HL-60/S4 (cell line): ENCODE results near the gene MYO7B.

Experiments
- in situ Hi-C: fragments of 300-500 bp; cut with MboI; formaldehyde crosslinking; loops from 2 replicates; pipeline ENCODE4 v1.14.3; 2022; ENCODE audit warnings: low sequenced_read_pairs

Gene MYO7B

GRCh38 chr2:127623388-127624319, 88.2 kb downstream of the MYO7B start:
- in situ Hi-C loops = no loop called here

DNA sequence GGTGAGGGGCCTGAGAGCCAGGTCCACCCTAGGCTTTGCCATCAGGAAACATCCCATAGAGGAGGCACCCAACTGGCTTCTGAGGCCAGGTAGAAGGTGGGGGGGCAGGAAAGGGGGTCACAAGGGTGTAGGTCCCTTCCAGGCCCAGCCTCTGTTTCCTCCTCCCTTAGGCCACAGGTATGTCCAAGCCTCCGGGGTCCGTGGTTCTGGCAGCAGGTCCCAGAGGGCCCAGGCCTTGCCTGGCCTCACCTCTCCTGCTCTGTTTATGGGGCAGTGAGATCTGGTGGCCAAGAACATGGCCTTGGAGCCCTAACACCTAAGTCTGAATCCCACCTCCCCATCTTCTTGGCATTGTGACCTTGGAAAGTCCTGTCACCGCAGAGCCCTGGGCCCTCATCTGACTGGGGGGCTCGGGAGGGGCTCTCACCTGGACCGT, 88.9 kb downstream of the MYO7B start:
- in situ Hi-C loops = no loop called here

DNA sequence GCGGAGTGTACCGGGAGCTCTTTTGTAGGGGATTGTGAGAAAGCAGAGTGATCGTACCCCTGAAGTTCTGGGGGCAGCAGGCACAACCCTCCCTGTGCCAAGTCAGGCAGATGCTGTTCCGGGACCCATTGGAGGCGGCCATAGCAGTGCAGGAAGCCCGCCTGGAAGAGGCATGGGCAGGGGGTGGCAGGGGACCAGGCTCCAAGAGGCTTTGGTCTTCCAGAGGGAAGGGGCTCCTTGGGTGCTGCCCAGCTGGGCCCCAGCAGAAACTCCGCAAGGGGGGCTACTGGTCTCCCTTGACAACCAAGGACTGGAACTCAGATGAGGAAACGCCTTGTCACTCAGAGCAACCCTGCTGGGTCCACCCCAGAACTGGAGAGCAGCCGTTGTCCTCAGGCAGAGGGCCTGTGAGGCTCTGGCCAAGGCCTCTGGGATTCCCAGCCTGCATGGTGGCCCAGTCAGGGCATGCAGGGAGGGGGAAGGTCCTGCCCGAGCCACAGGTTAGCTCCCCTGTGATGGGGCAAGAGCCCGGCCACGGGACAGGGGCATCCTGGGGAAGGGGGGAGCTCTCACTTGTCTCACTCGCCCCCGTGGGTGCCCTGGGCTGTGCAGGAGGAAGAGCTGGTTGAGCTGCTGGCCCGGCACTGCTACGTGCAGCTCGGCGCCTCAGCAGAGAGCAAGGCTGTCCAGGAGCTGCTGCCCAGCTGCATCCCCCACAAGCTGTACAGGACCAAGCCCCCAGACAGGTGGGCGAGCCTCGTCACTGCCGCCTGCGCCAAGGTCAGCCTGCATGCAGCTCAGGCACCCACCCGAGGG, 89.5 kb downstream of the MYO7B start:
- in situ Hi-C loops = no loop called here

DNA sequence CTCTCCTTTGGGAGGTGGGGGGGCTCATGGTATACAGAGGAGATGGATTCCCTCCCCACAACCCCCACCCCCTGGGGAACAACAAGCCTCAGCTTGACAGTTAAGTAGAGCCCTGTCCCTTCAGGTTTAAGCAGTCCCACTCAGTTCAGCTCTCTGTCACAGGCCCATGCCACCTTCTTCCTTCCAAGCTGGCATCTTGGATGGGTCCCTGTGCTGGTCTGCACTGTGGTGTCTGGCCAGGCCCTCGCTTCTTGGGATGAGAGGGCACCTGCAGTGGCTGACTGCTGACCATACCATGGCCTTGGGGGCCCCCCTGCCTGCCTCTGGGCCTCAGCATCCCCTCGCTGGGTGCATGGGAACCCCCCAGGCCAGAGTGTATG, 90.1 kb downstream of the MYO7B start:
- in situ Hi-C loops = no loop called here

- in situ Hi-C loops = no loop called here
Observed at GRCh38 chr2:127626175-127626574, 90.7 kb downstream of the MYO7B start.

GRCh38 chr2:127626917-127627739, 91.6 kb downstream of the MYO7B start:
- in situ Hi-C loops = no loop called here

- in situ Hi-C loops = no loop called here
Observed at GRCh38 chr2:127627740-127628571, 92.5 kb downstream of the MYO7B start.

- in situ Hi-C loops = no loop called here
Observed at GRCh38 chr2:127628767-127629614, 93.5 kb downstream of the MYO7B start.

DNA sequence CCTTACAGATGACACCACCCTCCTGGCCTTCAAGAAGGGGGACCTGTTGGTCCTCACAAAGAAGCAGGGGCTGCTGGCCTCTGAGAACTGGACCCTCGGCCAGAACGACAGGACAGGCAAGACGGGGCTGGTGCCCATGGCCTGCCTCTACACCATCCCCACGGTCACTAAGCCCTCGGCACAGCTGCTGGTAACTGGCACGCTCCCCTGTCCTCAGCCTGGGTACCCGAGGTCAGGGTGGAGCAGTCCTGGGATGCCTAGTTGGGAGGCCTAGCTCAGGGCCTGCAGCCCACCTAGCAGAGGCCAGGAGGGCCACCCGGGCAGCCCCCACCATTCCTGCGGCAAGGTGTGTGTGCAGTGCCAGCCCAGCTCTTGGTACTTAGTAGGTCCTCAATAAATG, 94.2 kb downstream of the MYO7B start:
- in situ Hi-C loops = no loop called here

DNA sequence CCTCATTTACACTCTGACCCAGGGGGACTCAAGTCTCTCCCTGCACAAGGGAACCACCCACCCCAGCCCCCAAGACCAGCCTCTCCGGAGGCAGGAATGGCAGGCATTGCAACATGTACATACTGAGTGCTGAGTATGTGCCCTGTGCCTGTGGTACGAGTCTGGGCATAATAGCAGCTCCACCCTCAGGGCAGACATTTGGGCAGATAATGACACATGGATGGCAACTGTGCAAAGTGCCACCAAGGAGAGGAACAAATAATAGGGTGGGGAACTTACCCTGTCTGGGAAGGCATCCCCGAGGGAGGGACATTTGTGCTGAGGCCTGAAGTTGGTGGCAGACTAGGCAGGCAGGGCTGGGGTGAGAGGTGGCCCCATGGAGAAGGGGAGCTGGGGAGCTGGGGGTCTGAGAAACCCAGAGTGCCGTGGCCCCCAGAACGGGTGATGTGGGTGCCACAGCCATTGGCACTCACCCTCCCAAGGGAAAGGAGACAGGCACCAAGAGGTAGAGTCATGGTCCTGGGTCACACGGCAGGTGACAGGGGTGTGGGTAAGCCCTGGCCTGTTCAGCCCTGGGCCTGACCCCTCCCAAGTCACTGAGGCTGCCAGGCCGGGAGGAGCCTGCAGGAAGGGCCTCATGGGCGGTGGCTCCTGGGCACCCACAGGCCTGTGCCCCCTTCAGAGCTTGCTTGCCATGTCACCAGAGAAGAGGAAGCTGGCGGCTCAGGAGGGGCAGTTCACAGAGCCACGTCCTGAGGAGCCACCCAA, 94.8 kb downstream of the MYO7B start:
- in situ Hi-C loops = no loop called here

GRCh38 chr2:127630864-127631540, 95.5 kb downstream of the MYO7B start:
- in situ Hi-C loops = no loop called here

GRCh38 chr2:127631541-127631996, 96.1 kb downstream of the MYO7B start:
- in situ Hi-C loops = no loop called here

DNA sequence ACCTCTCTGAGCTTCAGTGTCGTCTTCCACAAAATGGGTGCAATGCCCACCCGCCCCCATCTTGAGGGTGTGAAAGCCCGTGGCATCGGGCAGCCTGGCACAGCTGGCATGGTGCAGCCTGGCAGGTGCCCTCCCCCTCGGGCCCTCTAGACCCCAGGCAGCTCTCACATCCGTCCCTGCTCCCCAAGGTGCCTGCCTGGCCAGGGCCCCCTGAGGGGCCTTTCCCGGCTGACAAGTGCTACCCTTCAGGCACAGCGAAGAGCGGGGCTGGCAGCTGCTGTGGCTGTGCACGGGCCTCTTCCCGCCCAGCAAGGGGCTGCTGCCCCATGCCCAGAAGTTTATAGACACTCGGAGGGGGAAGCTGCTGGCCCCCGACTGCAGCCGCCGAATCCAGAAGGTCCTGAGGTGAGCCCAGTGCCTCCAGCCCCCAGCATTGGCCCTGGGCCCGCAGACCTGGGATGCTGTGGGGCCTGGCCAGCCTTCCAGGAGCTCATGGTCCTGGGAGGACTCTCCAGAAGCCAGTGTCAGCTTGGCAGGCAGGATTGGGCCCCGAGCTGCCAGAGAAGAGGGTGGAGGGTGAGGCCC, 96.6 kb downstream of the MYO7B start:
- in situ Hi-C loops = no loop called here

- in situ Hi-C loops = no loop called here
Observed at GRCh38 chr2:127632592-127633489, 97.4 kb downstream of the MYO7B start.

DNA sequence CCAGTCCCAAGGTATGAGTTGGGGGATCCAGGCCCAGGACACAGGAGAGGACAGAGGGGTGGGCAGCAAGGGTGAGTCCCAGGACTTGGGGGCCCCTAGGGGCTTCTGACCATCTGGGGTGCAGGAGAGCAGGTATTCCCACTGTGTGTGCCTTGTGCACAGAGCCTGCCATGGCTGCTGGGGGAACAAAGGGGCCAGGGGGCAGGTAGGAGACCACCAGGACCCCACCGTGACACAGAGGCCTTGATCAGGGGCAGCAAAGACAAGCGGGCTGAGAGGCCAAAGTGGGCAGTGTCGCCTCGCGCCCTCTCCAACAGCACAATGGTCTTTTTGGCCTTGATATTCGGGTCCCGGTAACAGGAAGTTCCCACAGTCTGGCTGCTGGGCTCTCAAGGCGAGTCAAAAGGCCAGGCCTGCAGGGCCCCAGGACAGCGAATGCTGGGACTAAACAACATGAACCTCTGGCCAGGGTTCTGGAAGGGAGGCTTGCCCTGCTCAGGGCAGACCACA, 98.1 kb downstream of the MYO7B start:
- in situ Hi-C loops = no loop called here

- in situ Hi-C loops = no loop called here
Observed at GRCh38 chr2:127634066-127634617, 98.7 kb downstream of the MYO7B start.
